H9 (cell line): ENCODE measurements around the gene SHANK1. TPM values are rescaled to one million over a fixed set of nuclear protein-coding genes. Genes with fewer than 3 reads are reported as not detected.

Source experiments
- DNase-seq: peaks from one replicate; pipeline ENCODE4 v3.0.0-alpha.2; 2017
- H2AFZ ChIP-seq: one replicate; pipeline ENCODE4 v1.6.1; 2013; ENCODE audit warnings: mild to moderate bottlenecking, low read length, control low read depth, moderate library complexity
- H2AK5ac ChIP-seq: 2 replicates; pipeline ENCODE4 v1.6.1; 2013; ENCODE audit warnings: low read length, control low read depth, mixed read lengths; ENCODE audit not compliant: insufficient read length
- H2BK120ac ChIP-seq: one replicate; pipeline ENCODE4 v1.6.1; 2013; ENCODE audit warnings: low read depth, mild to moderate bottlenecking, low read length, control low read depth, inconsistent platforms; ENCODE audit not compliant: poor library complexity, severe bottlenecking
- H2BK12ac ChIP-seq: 2 replicates; pipeline ENCODE4 v1.6.1; 2013; ENCODE audit warnings: low read length, control low read depth, mixed read lengths, low read depth; ENCODE audit not compliant: insufficient read length
- H2BK15ac ChIP-seq: 2 replicates; pipeline ENCODE4 v1.6.1; 2013; ENCODE audit warnings: low read depth, low read length, control low read depth
- H2BK20ac ChIP-seq: one replicate; pipeline ENCODE4 v1.6.1; 2013; ENCODE audit warnings: low read depth, mild to moderate bottlenecking, low read length, control low read depth, inconsistent platforms; ENCODE audit not compliant: poor library complexity, severe bottlenecking
- H2BK5ac ChIP-seq: 2 replicates; pipeline ENCODE4 v1.6.1; 2013; ENCODE audit warnings: low read length, control low read depth, mixed read lengths; ENCODE audit not compliant: insufficient read length
- H3K14ac ChIP-seq: 2 replicates; pipeline ENCODE4 v1.6.1; 2013; ENCODE audit warnings: low read length, control low read depth; ENCODE audit not compliant: insufficient read depth
- H3K18ac ChIP-seq: 2 replicates; pipeline ENCODE4 v1.6.1; 2013; ENCODE audit warnings: low read depth, mild to moderate bottlenecking, mixed read lengths, low read length, control low read depth; ENCODE audit not compliant: insufficient read length
- H3K23ac ChIP-seq: 2 replicates; pipeline ENCODE4 v1.6.1; 2013; ENCODE audit warnings: low read length, control low read depth, mixed read lengths, low read depth; ENCODE audit not compliant: insufficient read length
- H3K23me2 ChIP-seq: 2 replicates; pipeline ENCODE4 v1.6.1; 2013; ENCODE audit warnings: low read depth, mild to moderate bottlenecking, mixed read lengths, low read length, control low read depth; ENCODE audit not compliant: insufficient read length, poor library complexity, severe bottlenecking
- H3K27ac ChIP-seq: 2 replicates; pipeline ENCODE4 v1.5.1; 2013; ENCODE audit warnings: low read length, control low read depth, mixed read lengths, low read depth; ENCODE audit not compliant: insufficient read length
- H3K27me3 ChIP-seq: 2 replicates; pipeline ENCODE4 v1.6.1; 2013; ENCODE audit warnings: low read length, control low read depth, inconsistent platforms; ENCODE audit not compliant: insufficient read depth
- H3K4ac ChIP-seq: 2 replicates; pipeline ENCODE4 v1.6.1; 2013; ENCODE audit warnings: low read depth, mild to moderate bottlenecking, control low read depth, inconsistent platforms, low read length, moderate library complexity
- H3K4me1 ChIP-seq: 2 replicates; pipeline ENCODE4 v1.6.1; 2013; ENCODE audit warnings: low read length, control low read depth, inconsistent platforms; ENCODE audit not compliant: insufficient read depth
- H3K4me2 ChIP-seq: 2 replicates; pipeline ENCODE4 v1.6.1; 2013; ENCODE audit warnings: low read length, control low read depth, mixed read lengths; ENCODE audit not compliant: insufficient read length, insufficient read depth
- H3K56ac ChIP-seq: 2 replicates; pipeline ENCODE4 v1.6.1; 2013; ENCODE audit warnings: low read depth, mild to moderate bottlenecking, mixed read lengths, low read length, control low read depth; ENCODE audit not compliant: insufficient read length
- H3K79me1 ChIP-seq: 2 replicates; pipeline ENCODE4 v1.6.1; 2013; ENCODE audit warnings: low read depth, mild to moderate bottlenecking, moderate library complexity, low read length, control low read depth, inconsistent platforms; ENCODE audit not compliant: insufficient read depth, poor library complexity, severe bottlenecking
- H3K79me2 ChIP-seq: 2 replicates; pipeline ENCODE4 v1.6.1; 2013; ENCODE audit warnings: low read length, control low read depth, inconsistent platforms; ENCODE audit not compliant: insufficient read depth
- H3K9ac ChIP-seq: 2 replicates; pipeline ENCODE4 v1.6.1; 2013; ENCODE audit warnings: low read length, control low read depth, mixed read lengths; ENCODE audit not compliant: insufficient read length; ENCODE audit errors: extremely low read depth
- H3K9me3 ChIP-seq: one replicate; pipeline ENCODE4 v1.6.1; 2013; ENCODE audit warnings: low read depth, low read length, inconsistent platforms; ENCODE audit not compliant: control insufficient read depth
- H3T11ph ChIP-seq: one replicate; pipeline ENCODE4 v1.6.1; 2013; ENCODE audit warnings: mild to moderate bottlenecking, low read length, control low read depth, inconsistent platforms
- H4K20me1 ChIP-seq: one replicate; pipeline ENCODE4 v1.6.1; 2013; ENCODE audit not compliant: control insufficient read depth, insufficient read length, insufficient read depth
- H4K5ac ChIP-seq: 2 replicates; pipeline ENCODE4 v1.6.1; 2013; ENCODE audit warnings: low read depth, mild to moderate bottlenecking, mixed read lengths, low read length, control low read depth; ENCODE audit not compliant: insufficient read length
- H4K8ac ChIP-seq: replicated peaks from 2 replicates; pipeline ENCODE4 v1.6.1; 2013; ENCODE audit warnings: low read length, control low read depth, mixed read lengths, low read depth; ENCODE audit not compliant: insufficient read length
- H4K91ac ChIP-seq: 2 replicates; pipeline ENCODE4 v1.6.1; 2013; ENCODE audit warnings: low read depth, mild to moderate bottlenecking, moderate library complexity, mixed read lengths, low read length, control low read depth; ENCODE audit not compliant: insufficient read length
- H3K27ac Mint-ChIP-seq, 3 experiments: 2 replicates in 2 of 3; 3 replicates in 1 of 3; pipeline ENCODE4 v1.8.0; 2020 to 2021; ENCODE audit warnings: mixed read lengths in 3 of 3, mild to moderate bottlenecking in 1 of 3, moderate library complexity in 1 of 3
- H3K27me3 Mint-ChIP-seq: 2 replicates; pipeline ENCODE4 v1.8.0; 2021; ENCODE audit warnings: low read depth, mild to moderate bottlenecking, moderate library complexity, mixed read lengths
- H3K36me3 Mint-ChIP-seq, 3 experiments: 2 replicates in 2 of 3; 3 replicates in 1 of 3; pipeline ENCODE4 v1.8.0; 2020 to 2021; ENCODE audit warnings: low read depth in 3 of 3, mixed read lengths in 3 of 3; ENCODE audit not compliant: insufficient read depth in 1 of 3
- H3K4me1 Mint-ChIP-seq, 2 experiments: 2 replicates each; pipeline ENCODE4 v1.8.0; 2020; ENCODE audit warnings: mixed read lengths in 2 of 2
- H3K4me3 Mint-ChIP-seq, 2 experiments: 2 replicates in 1 of 2; 3 replicates in 1 of 2; pipeline ENCODE4 v1.8.0; 2020 to 2021; ENCODE audit warnings: mild to moderate bottlenecking in 2 of 2, mixed read lengths in 2 of 2, moderate library complexity in 1 of 2
- H3K9me3 Mint-ChIP-seq, 2 experiments: 2 replicates in 1 of 2; 3 replicates in 1 of 2; pipeline ENCODE4 v1.8.0; 2020; ENCODE audit warnings: mild to moderate bottlenecking in 2 of 2, mixed read lengths in 2 of 2, moderate library complexity in 1 of 2
- CTCF ChIP-seq: fragments of 200-600 bp; sonication (generic); conservative IDR thresholded peaks from 3 replicates; pipeline ENCODE4 v1.8.0; 2021; ENCODE audit warnings: antibody characterized with exemption, mild to moderate bottlenecking
- total RNA-seq: library from RNA; stranded (reverse); gene quantifications from 2 replicates; pipeline ENCODE4 v1.2.1, GENCODE V29; 2021

Gene SHANK1
- total RNA-seq, 1 experiment from 2014 or later = 1.7 TPM

GRCh38 chr19:50654882-50655281, 64.7 kb downstream of the SHANK1 start:
- Histone ChIP-seq H2AK5ac (no peak overlapping the region), H3K23me2 (peaks cover 13% of the 10 kb centered on the region), H3K4me1 (peaks cover 3% of the 10 kb centered on the region; the same call in 1 of the 2 replicates), H3K79me1 (no peaks in the 10 kb centered on the region), H3K27me3 (no peaks in the 10 kb centered on the region), H3K27ac (no peak overlapping the region), H3K9me3 (no peaks in the 10 kb centered on the region), H2BK120ac (no peak overlapping the region), H3K4ac (no peak overlapping the region), H3K18ac (no peak overlapping the region), H2BK12ac (no peak overlapping the region), H4K8ac (no peak overlapping the region), H2BK20ac (no peak overlapping the region), H4K20me1 (no peaks in the 10 kb centered on the region), H3K14ac (no peak overlapping the region), H3K4me2 (no peak overlapping the region), H4K5ac (no peak overlapping the region), H2AFZ (no peak overlapping the region), H3K23ac (no peak overlapping the region), H3K56ac (no peak overlapping the region), H2BK15ac (no peak overlapping the region), H3K79me2 (no peaks in the 10 kb centered on the region), H3T11ph (no peak overlapping the region), H2BK5ac (no peak overlapping the region), H4K91ac (no peak overlapping the region), H3K9ac (no peak overlapping the region)
- Mint-ChIP-seq H3K4me1 (peaks cover 14 to 29% of the 10 kb centered on the region in 2 experiments), H3K27ac (no peak overlapping the region), H3K27me3 (peaks cover 42% of the 10 kb centered on the region), H3K4me3 (0 out of 5 replicates have a peak overlapping the region, but pooled peaks of 1 of the 2 experiments have one; percentile 15), H3K9me3 (peaks cover 5 to 9% of the 10 kb centered on the region in 2 experiments; a peak in 4 of 5 replicates), H3K36me3 (no peaks in the 10 kb centered on the region; a peak in 2 of 7 replicates)
- DNase-seq = no peak
- TF ChIP-seq CTCF = no peak
